Measurements from ENCODE around the gene SMPD3. TPM values are rescaled to one million over a fixed set of nuclear protein-coding genes. Genes with fewer than 3 reads are reported as not detected.

Gene SMPD3
- total and polyA plus RNA-seq, 2 donors (not counting 3 experiments of a cell fraction or from before 2014, with no cell fraction given), result not detected

DNA sequence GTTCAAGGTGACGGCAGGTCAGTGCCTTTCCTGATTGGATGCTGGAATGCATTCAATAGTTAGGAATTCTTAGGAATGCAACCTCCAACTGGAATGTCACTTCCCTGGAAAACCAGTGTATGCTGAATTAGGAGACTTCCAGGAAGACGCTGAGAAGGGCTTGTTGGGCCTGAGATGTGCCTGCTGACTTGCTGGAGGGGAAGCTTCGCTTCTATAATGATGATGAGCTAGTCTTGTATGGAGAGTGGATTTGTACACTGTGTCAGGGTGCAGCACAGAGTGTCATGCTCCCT is 45.6 kb downstream of the SMPD3 start:
- Histone ChIP-seq H2AFZ (ENCODE audit: low read depth, low read length) (no peak overlapping the region), H3K4me2 (ENCODE audit: insufficient read depth, low read length) (no peak overlapping the region), H3K36me3 (ENCODE audit: control insufficient read depth in 2 of 2, extremely low read depth in 1 of 2, insufficient read depth in 2 of 2, low read length in 2 of 2) (no peaks in the 10 kb centered on the region), H3K9ac (replicated peaks; ENCODE audit: extremely low read depth, insufficient read depth, low read length) (no peak overlapping the region), H3K27ac (ENCODE audit: insufficient read depth, low read depth, low read length) (no peak overlapping the region), H3K9me1 (replicated peaks; ENCODE audit: control insufficient read depth, extremely low read depth, insufficient read depth, low read length) (no peaks in the 10 kb centered on the region), H3K4me1 (ENCODE audit: control insufficient read depth, extremely low read depth, insufficient read depth, low read length) (no peaks in the 10 kb centered on the region), H4K20me1 (replicated peaks; ENCODE audit: control insufficient read depth, extremely low read depth, insufficient read depth, low read length) (no peaks in the 10 kb centered on the region), H3K79me2 (ENCODE audit: control insufficient read depth, insufficient read depth, low read length) (no peaks in the 10 kb centered on the region), H3K4me3 (replicated peaks in 1 of 3; ENCODE audit: insufficient read depth in 1 of 3, low read depth in 1 of 3, low read length in 3 of 3) (no peak overlapping the region), H3K9me3 (replicated peaks; ENCODE audit: control insufficient read depth, insufficient read depth, low read length) (no peaks in the 10 kb centered on the region), H3K27me3 (ENCODE audit: control insufficient read depth in 2 of 2, insufficient read depth in 2 of 2, low read length in 2 of 2) (peaks cover 7 to 10% of the 10 kb centered on the region in 2 experiments)
- no TSS peak for BruUV-seq (replicated peaks)
- intact Hi-C loops (cut with micrococcal nuclease), result no loop called here
- dilution Hi-C loops (cut with MboI; ENCODE audit: extremely low pct_ligation_motif_present, low sequenced_read_pairs), result no loop called here
- ChIA-PET POLR2A (no interaction called here), CTCF (interaction anchor here (1.2 kb wide), 1 partner anchor 107 kb away, joined by 5 read pairs; no protein-coding TSS in a partner anchor)
- TF ChIP-seq GATA2 (IDR thresholded peaks at IDR 0.05; ENCODE audit: insufficient read depth, insufficient read length, low read depth, low read length), result no peak
- TF ChIP-seq JUN (IDR thresholded peaks at IDR 0.05; ENCODE audit: borderline replicate concordance, insufficient read depth, insufficient read length, low read depth), result no peak
- DNase-seq (ENCODE audit: low read depth, low spot score), result no peak
- no peak for FAIRE-seq

DNA sequence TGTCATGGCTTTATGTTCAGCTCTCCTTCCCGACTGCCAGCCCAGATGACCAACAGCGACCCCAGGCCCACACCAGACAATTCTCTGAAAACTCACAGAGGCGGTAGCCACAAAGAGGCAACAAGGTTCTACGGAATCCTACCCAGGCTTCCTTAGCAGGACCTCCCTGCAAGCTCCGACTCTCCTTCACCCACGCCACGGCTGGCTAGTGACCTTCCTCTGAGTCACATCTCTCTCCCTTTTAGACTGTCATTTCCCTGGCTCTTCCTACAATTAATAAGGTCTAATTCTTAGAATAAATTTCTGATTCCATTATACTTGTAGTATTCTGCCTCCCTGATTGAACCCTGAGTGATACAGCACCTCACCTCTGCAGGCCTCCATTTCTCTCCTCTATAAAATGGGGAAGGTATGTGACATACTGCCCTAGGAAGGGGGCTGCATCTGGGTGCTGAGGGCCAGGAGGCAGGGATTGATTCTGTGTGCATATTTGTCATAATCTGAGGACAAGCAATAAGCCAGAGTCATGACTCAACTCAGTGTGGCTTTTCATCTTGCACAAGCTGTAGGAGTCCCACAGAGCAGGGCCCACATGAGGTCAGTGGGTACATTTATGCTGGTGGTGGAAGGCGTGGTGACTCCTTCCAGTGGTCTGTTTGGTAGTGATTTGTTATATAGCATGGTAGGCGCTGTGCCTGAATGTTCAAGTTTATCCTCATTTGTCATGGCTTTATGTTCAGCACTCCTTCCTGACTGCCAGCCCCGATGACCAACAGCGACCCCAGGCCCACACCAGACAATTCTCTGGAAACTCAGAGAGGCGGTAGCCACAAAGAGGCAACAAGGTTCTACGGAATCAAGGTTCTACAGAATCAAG is 46.2 kb downstream of the SMPD3 start:
- H3K79me2 ChIP-seq (ENCODE audit: control insufficient read depth, insufficient read depth, low read length), result no peaks in the 10 kb centered on the region
- peaks cover 5 to 7% of the 10 kb centered on the region in 2 experiments for H3K27me3 ChIP-seq (ENCODE audit: control insufficient read depth in 2 of 2, insufficient read depth in 2 of 2, low read length in 2 of 2)
- intact Hi-C loops (cut with micrococcal nuclease), result no loop called here
- H3K27ac ChIP-seq (ENCODE audit: insufficient read depth, low read depth, low read length), result no peak overlapping the region
- H3K36me3 ChIP-seq (ENCODE audit: control insufficient read depth in 2 of 2, extremely low read depth in 1 of 2, insufficient read depth in 2 of 2, low read length in 2 of 2), result no peaks in the 10 kb centered on the region
- no peaks in the 10 kb centered on the region for H3K9me3 ChIP-seq (replicated peaks; ENCODE audit: control insufficient read depth, insufficient read depth, low read length)
- H3K9me1 ChIP-seq (replicated peaks; ENCODE audit: control insufficient read depth, extremely low read depth, insufficient read depth, low read length), result no peaks in the 10 kb centered on the region
- FAIRE-seq, result no peak
- H3K4me3 ChIP-seq (replicated peaks in 1 of 3; ENCODE audit: insufficient read depth in 1 of 3, low read depth in 1 of 3, low read length in 3 of 3), result no peak overlapping the region
- no peaks in the 10 kb centered on the region for H4K20me1 ChIP-seq (replicated peaks; ENCODE audit: control insufficient read depth, extremely low read depth, insufficient read depth, low read length)
- BruUV-seq (replicated peaks), result no TSS peak
- ChIA-PET CTCF (interaction anchor here (1.2 kb wide), 1 partner anchor 108 kb away, joined by 5 read pairs; no protein-coding TSS in a partner anchor), POLR2A (no interaction called here)
- H3K4me1 ChIP-seq (ENCODE audit: control insufficient read depth, extremely low read depth, insufficient read depth, low read length), result no peaks in the 10 kb centered on the region
- no peak overlapping the region for H3K9ac ChIP-seq (replicated peaks; ENCODE audit: extremely low read depth, insufficient read depth, low read length)
- dilution Hi-C loops (cut with MboI; ENCODE audit: extremely low pct_ligation_motif_present, low sequenced_read_pairs), result no loop called here
- no peak for DNase-seq (ENCODE audit: low read depth, low spot score)
- no peak overlapping the region for H2AFZ ChIP-seq (ENCODE audit: low read depth, low read length)
- no peak overlapping the region for H3K4me2 ChIP-seq (ENCODE audit: insufficient read depth, low read length)
- TF ChIP-seq MYC (IDR thresholded peaks at IDR 0.05; ENCODE audit: low read depth, low read length), result no peak
- no peak for TF ChIP-seq CTCF (IDR thresholded peaks at IDR 0.05; ENCODE audit: extremely low read depth in 1 of 2, insufficient read depth in 1 of 2, low read depth in 1 of 2, low read length in 2 of 2)
- TF ChIP-seq POLR2AphosphoS5 (IDR thresholded peaks at IDR 0.05; ENCODE audit: insufficient read depth, low read depth, low read length), result no peak
- TF ChIP-seq, protein P1, sequence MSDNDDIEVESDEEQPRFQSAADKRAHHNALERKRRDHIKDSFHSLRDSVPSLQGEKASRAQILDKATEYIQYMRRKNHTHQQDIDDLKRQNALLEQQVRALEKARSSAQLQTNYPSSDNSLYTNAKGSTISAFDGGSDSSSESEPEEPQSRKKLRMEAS (IDR thresholded peaks at IDR 0.05; ENCODE audit: insufficient read depth, insufficient read length), result no peak
- no peak for TF ChIP-seq FOS (IDR thresholded peaks at IDR 0.05; ENCODE audit: borderline replicate concordance, insufficient read depth, low read length)

All from endothelial cell of umbilical vein (primary cell).